Jurkat, Clone E6-1 (cell line): ENCODE measurements around the gene SPRR1A.
"Not testable (repeated sequence)": the region's sequence is repeated elsewhere in the genome, so short reads cannot be mapped to it uniquely, and the experiment has no call there.

Experiments used
- DNase-seq: peaks from one replicate; pipeline ENCODE4 v3.0.0-alpha.2; 2011; ENCODE audit warnings: low read depth, low spot score
- H3K4me3 ChIP-seq: 2 replicates; pipeline ENCODE4 v1.5.1; 2011; ENCODE audit warnings: mild to moderate bottlenecking, low read length, control low read depth, moderate library complexity

Gene SPRR1A

GRCh38 chr1:152969036-152969435 lies 14.8 kb upstream of the SPRR1A start:
- DNase-seq, result no peak
- H3K4me3 ChIP-seq, result no peak overlapping the region

- DNase-seq, result no peak
- H3K4me3 ChIP-seq, result no peak within 1 kb of the TSS
These were observed 13.4 kb upstream of the SPRR1A start, which contains the start of gene SPRR4 for GRCh38 chr1:152970495-152970894. Gene SPRR4, plus strand, starts transcription at chr1:152970648. Its CDS starts 1,243 bp downstream, at chr1:152971891.

- DNase-seq, result no peak
- no peak overlapping the region for H3K4me3 ChIP-seq
These were observed 11.5 kb upstream of the SPRR1A start for GRCh38 chr1:152972196-152972886.

GRCh38 chr1:152976688-152977087 lies 7.2 kb upstream of the SPRR1A start:
- no peak for DNase-seq

GRCh38 chr1:152977614-152978013 lies 6.3 kb upstream of the SPRR1A start:
- DNase-seq, result no peak

More at GRCh38 chr1:152976688-152977087, 7.2 kb upstream of the SPRR1A start:
- H3K4me3 ChIP-seq, result no peak overlapping the region

GRCh38 chr1:152980676-152981075 lies 3.2 kb upstream of the SPRR1A start:
- DNase-seq, result no peak
- H3K4me3 ChIP-seq, result no peak overlapping the region

More at GRCh38 chr1:152977614-152978013, 6.3 kb upstream of the SPRR1A start:
- H3K4me3 ChIP-seq, result no peak overlapping the region

- DNase-seq, result no peak
- H3K4me3 ChIP-seq, result no peak overlapping the region
These were observed 2.6 kb upstream of the SPRR1A start for GRCh38 chr1:152981146-152981871.

GRCh38 chr1:152982076-152982475 lies 1.8 kb upstream of the SPRR1A start:
- H3K4me3 ChIP-seq, result no peak overlapping the region

GRCh38 chr1:152983234-152983633 lies 647 bp upstream of the SPRR1A start:
- H3K4me3 ChIP-seq, result no peak overlapping the region
- no peak for DNase-seq

More at GRCh38 chr1:152982076-152982475, 1.8 kb upstream of the SPRR1A start:
- no peak for DNase-seq

GRCh38 chr1:152986578-152986977 lies 2.7 kb downstream of the SPRR1A start:
- no peak overlapping the region for H3K4me3 ChIP-seq
- no peak for DNase-seq

- H3K4me3 ChIP-seq, result no peak overlapping the region
- DNase-seq, result no peak
These were observed 9.3 kb downstream of the SPRR1A start for GRCh38 chr1:152993186-152993585.

GRCh38 chr1:152995842-152996241 lies 12.0 kb downstream of the SPRR1A start:
- H3K4me3 ChIP-seq, result no peak overlapping the region
- no peak for DNase-seq

- H3K4me3 ChIP-seq, result no peak overlapping the region
- DNase-seq, result no peak
These were observed 12.9 kb downstream of the SPRR1A start for GRCh38 chr1:152996633-152997400.

- no peak overlapping the region for H3K4me3 ChIP-seq
- DNase-seq, result no peak
These were observed 14.0 kb downstream of the SPRR1A start for GRCh38 chr1:152997901-152998300.

GRCh38 chr1:152998476-152998875 lies 14.6 kb downstream of the SPRR1A start:
- H3K4me3 ChIP-seq, result no peak overlapping the region
- DNase-seq, result no peak

GRCh38 chr1:152999818-153000217 lies 15.9 kb downstream of the SPRR1A start:
- no peak overlapping the region for H3K4me3 ChIP-seq
- DNase-seq, result no peak

- no peak for DNase-seq
- H3K4me3 ChIP-seq, result no peak overlapping the region
These were observed 16.4 kb downstream of the SPRR1A start for GRCh38 chr1:153000294-153000693.

GRCh38 chr1:153001382-153001781 lies 17.5 kb downstream of the SPRR1A start, which contains the start of gene SPRR3:
Gene SPRR3, plus strand, starts transcription at chr1:153001749. Its CDS starts 1,272 bp downstream, at chr1:153003021.
- DNase-seq, result no peak
- no peak within 1 kb of the TSS for H3K4me3 ChIP-seq

GRCh38 chr1:153011235-153011758 lies 27.4 kb downstream of the SPRR1A start:
- not testable (repeated sequence) for H3K4me3 ChIP-seq, DNase-seq
